GM21737 (cell line): ENCODE results near the gene NEK10.

Experiments used
- ATAC-seq: cut with Tn5 transposase; IDR thresholded peaks from one replicate; pipeline ENCODE4 v1.9.1; 2021; ENCODE audit warnings: mild to moderate bottlenecking, moderate library complexity; ENCODE audit not compliant: unreplicated experiment

The NEK10 gene

GRCh38 chr3:27114129-27114528 is 255.1 kb downstream of the NEK10 start:
- ATAC-seq: no peak

GRCh38 chr3:27110020-27110419 is 259.2 kb downstream of the NEK10 start:
- ATAC-seq: no peak

- no peak for ATAC-seq
Observed at GRCh38 chr3:27108322-27108721, 260.9 kb downstream of the NEK10 start.

- no peak for ATAC-seq
Observed at GRCh38 chr3:27105904-27106303, 263.3 kb downstream of the NEK10 start.

GRCh38 chr3:27097182-27097581 is 272.0 kb downstream of the NEK10 start:
- no peak for ATAC-seq

- no peak for ATAC-seq
Observed at GRCh38 chr3:27095553-27096222, 273.5 kb downstream of the NEK10 start.

- ATAC-seq: no peak
Observed at GRCh38 chr3:27094721-27095120, 274.5 kb downstream of the NEK10 start.

GRCh38 chr3:27093771-27094170 is 275.4 kb downstream of the NEK10 start:
- no peak for ATAC-seq

GRCh38 chr3:27090275-27091041 is 278.7 kb downstream of the NEK10 start:
- ATAC-seq: no peak

- no peak for ATAC-seq
Observed at GRCh38 chr3:27089645-27090044, 279.5 kb downstream of the NEK10 start.

- no peak for ATAC-seq
Observed at GRCh38 chr3:27089068-27089467, 280.1 kb downstream of the NEK10 start.

- no peak for ATAC-seq
Observed at GRCh38 chr3:27085829-27086730, 283.1 kb downstream of the NEK10 start.

- no peak for ATAC-seq
Observed at GRCh38 chr3:27081992-27082607, 287.1 kb downstream of the NEK10 start.

GRCh38 chr3:27081566-27081965 is 287.6 kb downstream of the NEK10 start:
- no peak for ATAC-seq

GRCh38 chr3:27080258-27080525 is 289.0 kb downstream of the NEK10 start:
- ATAC-seq: no peak

GRCh38 chr3:27079427-27080257 is 289.5 kb downstream of the NEK10 start:
- no peak for ATAC-seq

GRCh38 chr3:27078246-27078913 is 290.8 kb downstream of the NEK10 start:
- ATAC-seq: no peak

- ATAC-seq: no peak
Observed at GRCh38 chr3:27076815-27077630, 292.2 kb downstream of the NEK10 start.

- no peak for ATAC-seq
Observed at GRCh38 chr3:27074914-27075313, 294.3 kb downstream of the NEK10 start.
